H9 (cell line): ENCODE measurements around the gene USP47. TPM values are rescaled to one million over a fixed set of nuclear protein-coding genes. Genes with fewer than 3 reads are reported as not detected.

Source experiments
- DNase-seq: peaks from one replicate; pipeline ENCODE4 v3.0.0-alpha.2; 2017
- H2AFZ ChIP-seq: one replicate; pipeline ENCODE4 v1.6.1; 2013; ENCODE audit warnings: mild to moderate bottlenecking, low read length, control low read depth, moderate library complexity
- H2AK5ac ChIP-seq: 2 replicates; pipeline ENCODE4 v1.6.1; 2013; ENCODE audit warnings: low read length, control low read depth, mixed read lengths; ENCODE audit not compliant: insufficient read length
- H2BK120ac ChIP-seq: one replicate; pipeline ENCODE4 v1.6.1; 2013; ENCODE audit warnings: low read depth, mild to moderate bottlenecking, low read length, control low read depth, inconsistent platforms; ENCODE audit not compliant: poor library complexity, severe bottlenecking
- H2BK12ac ChIP-seq: 2 replicates; pipeline ENCODE4 v1.6.1; 2013; ENCODE audit warnings: low read length, control low read depth, mixed read lengths, low read depth; ENCODE audit not compliant: insufficient read length
- H2BK15ac ChIP-seq: 2 replicates; pipeline ENCODE4 v1.6.1; 2013; ENCODE audit warnings: low read depth, low read length, control low read depth
- H2BK20ac ChIP-seq: one replicate; pipeline ENCODE4 v1.6.1; 2013; ENCODE audit warnings: low read depth, mild to moderate bottlenecking, low read length, control low read depth, inconsistent platforms; ENCODE audit not compliant: poor library complexity, severe bottlenecking
- H2BK5ac ChIP-seq: 2 replicates; pipeline ENCODE4 v1.6.1; 2013; ENCODE audit warnings: low read length, control low read depth, mixed read lengths; ENCODE audit not compliant: insufficient read length
- H3K14ac ChIP-seq: 2 replicates; pipeline ENCODE4 v1.6.1; 2013; ENCODE audit warnings: low read length, control low read depth; ENCODE audit not compliant: insufficient read depth
- H3K18ac ChIP-seq: 2 replicates; pipeline ENCODE4 v1.6.1; 2013; ENCODE audit warnings: low read depth, mild to moderate bottlenecking, mixed read lengths, low read length, control low read depth; ENCODE audit not compliant: insufficient read length
- H3K23ac ChIP-seq: 2 replicates; pipeline ENCODE4 v1.6.1; 2013; ENCODE audit warnings: low read length, control low read depth, mixed read lengths, low read depth; ENCODE audit not compliant: insufficient read length
- H3K23me2 ChIP-seq: 2 replicates; pipeline ENCODE4 v1.6.1; 2013; ENCODE audit warnings: low read depth, mild to moderate bottlenecking, mixed read lengths, low read length, control low read depth; ENCODE audit not compliant: insufficient read length, poor library complexity, severe bottlenecking
- H3K27ac ChIP-seq: 2 replicates; pipeline ENCODE4 v1.5.1; 2013; ENCODE audit warnings: low read length, control low read depth, mixed read lengths, low read depth; ENCODE audit not compliant: insufficient read length
- H3K27me3 ChIP-seq: 2 replicates; pipeline ENCODE4 v1.6.1; 2013; ENCODE audit warnings: low read length, control low read depth, inconsistent platforms; ENCODE audit not compliant: insufficient read depth
- H3K4ac ChIP-seq: 2 replicates; pipeline ENCODE4 v1.6.1; 2013; ENCODE audit warnings: low read depth, mild to moderate bottlenecking, control low read depth, inconsistent platforms, low read length, moderate library complexity
- H3K4me1 ChIP-seq: 2 replicates; pipeline ENCODE4 v1.6.1; 2013; ENCODE audit warnings: low read length, control low read depth, inconsistent platforms; ENCODE audit not compliant: insufficient read depth
- H3K4me2 ChIP-seq: 2 replicates; pipeline ENCODE4 v1.6.1; 2013; ENCODE audit warnings: low read length, control low read depth, mixed read lengths; ENCODE audit not compliant: insufficient read length, insufficient read depth
- H3K56ac ChIP-seq: 2 replicates; pipeline ENCODE4 v1.6.1; 2013; ENCODE audit warnings: low read depth, mild to moderate bottlenecking, mixed read lengths, low read length, control low read depth; ENCODE audit not compliant: insufficient read length
- H3K79me1 ChIP-seq: 2 replicates; pipeline ENCODE4 v1.6.1; 2013; ENCODE audit warnings: low read depth, mild to moderate bottlenecking, moderate library complexity, low read length, control low read depth, inconsistent platforms; ENCODE audit not compliant: insufficient read depth, poor library complexity, severe bottlenecking
- H3K79me2 ChIP-seq: 2 replicates; pipeline ENCODE4 v1.6.1; 2013; ENCODE audit warnings: low read length, control low read depth, inconsistent platforms; ENCODE audit not compliant: insufficient read depth
- H3K9ac ChIP-seq: 2 replicates; pipeline ENCODE4 v1.6.1; 2013; ENCODE audit warnings: low read length, control low read depth, mixed read lengths; ENCODE audit not compliant: insufficient read length; ENCODE audit errors: extremely low read depth
- H3K9me3 ChIP-seq: one replicate; pipeline ENCODE4 v1.6.1; 2013; ENCODE audit warnings: low read depth, low read length, inconsistent platforms; ENCODE audit not compliant: control insufficient read depth
- H3T11ph ChIP-seq: one replicate; pipeline ENCODE4 v1.6.1; 2013; ENCODE audit warnings: mild to moderate bottlenecking, low read length, control low read depth, inconsistent platforms
- H4K20me1 ChIP-seq: one replicate; pipeline ENCODE4 v1.6.1; 2013; ENCODE audit not compliant: control insufficient read depth, insufficient read length, insufficient read depth
- H4K5ac ChIP-seq: 2 replicates; pipeline ENCODE4 v1.6.1; 2013; ENCODE audit warnings: low read depth, mild to moderate bottlenecking, mixed read lengths, low read length, control low read depth; ENCODE audit not compliant: insufficient read length
- H4K8ac ChIP-seq: replicated peaks from 2 replicates; pipeline ENCODE4 v1.6.1; 2013; ENCODE audit warnings: low read length, control low read depth, mixed read lengths, low read depth; ENCODE audit not compliant: insufficient read length
- H4K91ac ChIP-seq: 2 replicates; pipeline ENCODE4 v1.6.1; 2013; ENCODE audit warnings: low read depth, mild to moderate bottlenecking, moderate library complexity, mixed read lengths, low read length, control low read depth; ENCODE audit not compliant: insufficient read length
- H3K27ac Mint-ChIP-seq, 3 experiments: 2 replicates in 2 of 3; 3 replicates in 1 of 3; pipeline ENCODE4 v1.8.0; 2020 to 2021; ENCODE audit warnings: mixed read lengths in 3 of 3, mild to moderate bottlenecking in 1 of 3, moderate library complexity in 1 of 3
- H3K27me3 Mint-ChIP-seq: 2 replicates; pipeline ENCODE4 v1.8.0; 2021; ENCODE audit warnings: low read depth, mild to moderate bottlenecking, moderate library complexity, mixed read lengths
- H3K36me3 Mint-ChIP-seq, 3 experiments: 2 replicates in 2 of 3; 3 replicates in 1 of 3; pipeline ENCODE4 v1.8.0; 2020 to 2021; ENCODE audit warnings: low read depth in 3 of 3, mixed read lengths in 3 of 3; ENCODE audit not compliant: insufficient read depth in 1 of 3
- H3K4me1 Mint-ChIP-seq, 2 experiments: 2 replicates each; pipeline ENCODE4 v1.8.0; 2020; ENCODE audit warnings: mixed read lengths in 2 of 2
- H3K4me3 Mint-ChIP-seq, 2 experiments: 2 replicates in 1 of 2; 3 replicates in 1 of 2; pipeline ENCODE4 v1.8.0; 2020 to 2021; ENCODE audit warnings: mild to moderate bottlenecking in 2 of 2, mixed read lengths in 2 of 2, moderate library complexity in 1 of 2
- H3K9me3 Mint-ChIP-seq, 2 experiments: 2 replicates in 1 of 2; 3 replicates in 1 of 2; pipeline ENCODE4 v1.8.0; 2020; ENCODE audit warnings: mild to moderate bottlenecking in 2 of 2, mixed read lengths in 2 of 2, moderate library complexity in 1 of 2
- CTCF ChIP-seq: fragments of 200-600 bp; sonication (generic); conservative IDR thresholded peaks from 3 replicates; pipeline ENCODE4 v1.8.0; 2021; ENCODE audit warnings: antibody characterized with exemption, mild to moderate bottlenecking
- WGBS: extraction: QIAGEN DNeasy Blood & Tissue Kit; methylation state at CpG from one replicate; pipeline ENCODE4 v1.1.7; 2013; ENCODE audit warnings: missing lambda C conversion rate, low lambda C conversion rate, mixed read lengths; ENCODE audit not compliant: insufficient read length; ENCODE audit errors: extremely low coverage; 5-methylcytosine and 5-hydroxymethylcytosine counted together
- total RNA-seq: library from RNA; stranded (reverse); gene quantifications from 2 replicates; pipeline ENCODE4 v1.2.1, GENCODE V29; 2021

The USP47 gene
- total RNA-seq, 1 experiment from 2014 or later = 26.7 TPM

DNA sequence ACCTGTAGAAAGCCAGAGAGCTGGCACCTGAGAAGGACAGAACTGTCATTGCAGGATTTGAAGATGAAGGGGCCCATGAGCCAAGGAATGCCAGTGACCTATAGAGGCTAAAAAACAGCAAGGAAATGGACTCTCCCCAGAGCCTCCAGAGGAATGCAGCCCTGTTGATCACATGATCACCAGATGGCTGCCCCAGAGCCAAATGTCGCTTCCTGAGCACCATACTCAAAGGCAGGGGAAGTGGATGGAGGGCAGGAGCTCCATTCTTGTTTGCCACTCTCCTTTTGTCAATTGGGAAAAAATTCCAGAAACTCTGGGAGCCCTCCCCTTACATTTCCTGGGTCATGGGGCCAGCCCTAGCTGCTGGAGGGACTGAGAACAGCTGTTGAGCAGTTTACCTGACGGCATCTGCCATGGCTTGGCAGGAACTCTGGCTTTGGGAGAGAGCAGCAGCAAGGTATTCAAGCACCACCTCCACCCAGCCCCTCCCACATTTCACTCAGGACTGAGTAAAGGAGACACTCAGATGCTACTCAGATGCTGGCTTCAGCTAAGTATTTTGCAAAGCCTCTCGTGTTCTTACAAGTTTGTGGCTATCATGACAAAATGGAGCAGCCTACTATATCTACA is 119.7 kb downstream of the USP47 start:
- H3K18ac ChIP-seq = no peak overlapping the region
- no peak overlapping the region for H3T11ph ChIP-seq
- no peak overlapping the region for H2AFZ ChIP-seq
- no peak for TF ChIP-seq CTCF
- no peak overlapping the region for H3K56ac ChIP-seq
- H3K23me2 ChIP-seq = no peaks in the 10 kb centered on the region
- Mint-ChIP-seq H3K9me3 (no peaks in the 10 kb centered on the region), H3K4me1 (peaks cover 9 to 14% of the 10 kb centered on the region in 2 experiments), H3K27me3 (no peaks in the 10 kb centered on the region; the same call in 1 of the 2 replicates), H3K36me3 (peaks cover 5 to 16% (median 5%) of the 10 kb centered on the region in 3 experiments; a peak in 6 of 7 replicates), H3K4me3 (no peak overlapping the region), H3K27ac (no peak overlapping the region)
- no peak overlapping the region for H4K5ac ChIP-seq
- no peak overlapping the region for H3K23ac ChIP-seq
- DNase-seq = peak; percentile 23
- H3K27me3 ChIP-seq = no peaks in the 10 kb centered on the region
- H3K79me2 ChIP-seq = no peaks in the 10 kb centered on the region
- no CpG with 5 or more reads among the region's 3 CpGs for whole genome bisulfite sequencing
- H2BK15ac ChIP-seq = no peak overlapping the region
- H3K14ac ChIP-seq = no peak overlapping the region
- H2BK5ac ChIP-seq = no peak overlapping the region
- no peak overlapping the region for H2BK12ac ChIP-seq
- H2AK5ac ChIP-seq = no peak overlapping the region
- H3K9me3 ChIP-seq = no peaks in the 10 kb centered on the region
- no peaks in the 10 kb centered on the region for H3K79me1 ChIP-seq
- no peak overlapping the region for H3K4ac ChIP-seq
- no peak overlapping the region for H3K27ac ChIP-seq
- no peak overlapping the region for H4K8ac ChIP-seq
- no peak overlapping the region for H3K9ac ChIP-seq
- H3K4me2 ChIP-seq = no peak overlapping the region
- H2BK120ac ChIP-seq = no peak overlapping the region
- H3K4me1 ChIP-seq = no peaks in the 10 kb centered on the region
- H4K20me1 ChIP-seq = no peaks in the 10 kb centered on the region
- H2BK20ac ChIP-seq = no peak overlapping the region
- H4K91ac ChIP-seq = no peak overlapping the region
